HEK293 (cell line): ENCODE measurements around the gene NFIB.

Experiments used
- FEZF1 ChIP-seq: fragments of 450-650 bp; formaldehyde crosslinking; IDR thresholded peaks from 2 replicates; pipeline ENCODE4 v1.5.1; 2016; ENCODE audit warnings: missing biosample characterization, missing genetic modification characterization
- GLI2 ChIP-seq: fragments of 450-650 bp; formaldehyde crosslinking; IDR thresholded peaks from 2 replicates; pipeline ENCODE4; 2017; ENCODE audit warnings: missing biosample characterization, missing genetic modification characterization, low read depth, borderline replicate concordance
- MZF1 ChIP-seq: fragments of 450-650 bp; formaldehyde crosslinking; IDR thresholded peaks from 2 replicates; pipeline ENCODE4 v1.5.1; 2017; ENCODE audit warnings: missing biosample characterization, missing genetic modification characterization, borderline replicate concordance
- SALL2 ChIP-seq: fragments of 450-650 bp; formaldehyde crosslinking; IDR thresholded peaks from 2 replicates; pipeline ENCODE4 v1.5.0; 2017; ENCODE audit warnings: missing biosample characterization, mild to moderate bottlenecking, missing genetic modification characterization, borderline replicate concordance
- TRIM28 ChIP-seq: IDR thresholded peaks from 2 replicates; pipeline ENCODE4 v1.6.1; 2011; ENCODE audit warnings: low read length, control low read depth, borderline replicate concordance
- ZBTB26 ChIP-seq: fragments of 450-650 bp; formaldehyde crosslinking; optimal IDR thresholded peaks from 2 replicates; pipeline ENCODE3; 2016; ENCODE audit warnings: missing biosample characterization, mild to moderate bottlenecking, missing genetic modification characterization
- ZFHX2 ChIP-seq: fragments of 450-650 bp; formaldehyde crosslinking; conservative IDR thresholded peaks from 2 replicates; pipeline ENCODE4 v1.5.1; 2016; ENCODE audit warnings: missing biosample characterization, missing genetic modification characterization
- ZFP41 ChIP-seq: fragments of 450-650 bp; formaldehyde crosslinking; IDR thresholded peaks from 2 replicates; pipeline ENCODE4 v1.5.1; 2016; ENCODE audit warnings: missing biosample characterization, missing genetic modification characterization, borderline replicate concordance
- ZNF174 ChIP-seq: fragments of 450-650 bp; formaldehyde crosslinking; IDR thresholded peaks from 2 replicates; pipeline ENCODE4 v1.5.0; 2017; ENCODE audit warnings: missing biosample characterization, mild to moderate bottlenecking, missing genetic modification characterization
- ZNF2 ChIP-seq: fragments of 450-650 bp; formaldehyde crosslinking; IDR thresholded peaks from 2 replicates; pipeline ENCODE4 v1.5.1; 2016; ENCODE audit warnings: missing biosample characterization, missing genetic modification characterization
- ZNF223 ChIP-seq: fragments of 450-650 bp; formaldehyde crosslinking; IDR thresholded peaks from 2 replicates; pipeline ENCODE4 v1.5.1; 2016; ENCODE audit warnings: missing biosample characterization, missing genetic modification characterization
- ZNF366 ChIP-seq: fragments of 450-650 bp; formaldehyde crosslinking; conservative IDR thresholded peaks from 2 replicates; pipeline ENCODE4 v1.5.1; 2016; ENCODE audit warnings: missing biosample characterization, missing genetic modification characterization
- ZNF449 ChIP-seq: fragments of 450-650 bp; formaldehyde crosslinking; IDR thresholded peaks from 2 replicates; pipeline ENCODE4 v1.5.1; 2017; ENCODE audit warnings: missing biosample characterization, mild to moderate bottlenecking, missing genetic modification characterization, moderate library complexity
- ZNF501 ChIP-seq: fragments of 450-650 bp; formaldehyde crosslinking; IDR thresholded peaks from 2 replicates; pipeline ENCODE4 v1.5.1; 2016; ENCODE audit warnings: missing biosample characterization, missing genetic modification characterization
- ZNF518A ChIP-seq: fragments of 450-650 bp; formaldehyde crosslinking; conservative IDR thresholded peaks from 2 replicates; pipeline ENCODE4 v1.5.1; 2016; ENCODE audit warnings: low read depth, missing biosample characterization, missing genetic modification characterization
- ZNF544 ChIP-seq: fragments of 450-650 bp; formaldehyde crosslinking; IDR thresholded peaks from 2 replicates; pipeline ENCODE4 v1.5.0; 2017; ENCODE audit warnings: missing biosample characterization, missing genetic modification characterization
- ZNF600 ChIP-seq: fragments of 450-650 bp; formaldehyde crosslinking; IDR thresholded peaks from 2 replicates; pipeline ENCODE4 v1.5.1; 2016; ENCODE audit warnings: missing biosample characterization, missing genetic modification characterization
- ZNF837 ChIP-seq: fragments of 450-650 bp; formaldehyde crosslinking; IDR thresholded peaks from 2 replicates; pipeline ENCODE4 v1.5.1; 2016; ENCODE audit warnings: missing biosample characterization, missing genetic modification characterization
- ZNF843 ChIP-seq: fragments of 450-650 bp; formaldehyde crosslinking; IDR thresholded peaks from 2 replicates; pipeline ENCODE4 v1.5.1; 2016; ENCODE audit warnings: missing biosample characterization, missing genetic modification characterization
- ZSCAN23 ChIP-seq: fragments of 450-650 bp; formaldehyde crosslinking; IDR thresholded peaks from 2 replicates; pipeline ENCODE4 v1.5.1; 2016; ENCODE audit warnings: missing biosample characterization, missing genetic modification characterization
- TF ChIP-seq, protein P1 (sequence below): fragments of 450-650 bp; formaldehyde crosslinking; IDR thresholded peaks from 2 replicates; pipeline ENCODE4 v1.5.1; 2016; ENCODE audit warnings: missing biosample characterization, missing genetic modification characterization
- TF ChIP-seq, protein P2 (sequence below): fragments of 450-650 bp; formaldehyde crosslinking; IDR thresholded peaks from 2 replicates; pipeline ENCODE4 v1.5.1; 2016; ENCODE audit warnings: missing biosample characterization, missing genetic modification characterization, low read depth
- TF ChIP-seq, protein P3 (sequence below): fragments of 450-650 bp; formaldehyde crosslinking; IDR thresholded peaks from 2 replicates; pipeline ENCODE4 v1.5.1; 2017; ENCODE audit warnings: missing biosample characterization, missing genetic modification characterization
- TF ChIP-seq, protein P4 (sequence below): fragments of 450-650 bp; IDR thresholded peaks from 2 replicates; pipeline ENCODE4 v1.5.1; 2018; ENCODE audit warnings: missing biosample characterization, missing genetic modification characterization

NFIB gene

GRCh38 chr9:14165376-14166035 lies 148.4 kb downstream of the NFIB start (continued):
- TF ChIP-seq, protein P1, sequence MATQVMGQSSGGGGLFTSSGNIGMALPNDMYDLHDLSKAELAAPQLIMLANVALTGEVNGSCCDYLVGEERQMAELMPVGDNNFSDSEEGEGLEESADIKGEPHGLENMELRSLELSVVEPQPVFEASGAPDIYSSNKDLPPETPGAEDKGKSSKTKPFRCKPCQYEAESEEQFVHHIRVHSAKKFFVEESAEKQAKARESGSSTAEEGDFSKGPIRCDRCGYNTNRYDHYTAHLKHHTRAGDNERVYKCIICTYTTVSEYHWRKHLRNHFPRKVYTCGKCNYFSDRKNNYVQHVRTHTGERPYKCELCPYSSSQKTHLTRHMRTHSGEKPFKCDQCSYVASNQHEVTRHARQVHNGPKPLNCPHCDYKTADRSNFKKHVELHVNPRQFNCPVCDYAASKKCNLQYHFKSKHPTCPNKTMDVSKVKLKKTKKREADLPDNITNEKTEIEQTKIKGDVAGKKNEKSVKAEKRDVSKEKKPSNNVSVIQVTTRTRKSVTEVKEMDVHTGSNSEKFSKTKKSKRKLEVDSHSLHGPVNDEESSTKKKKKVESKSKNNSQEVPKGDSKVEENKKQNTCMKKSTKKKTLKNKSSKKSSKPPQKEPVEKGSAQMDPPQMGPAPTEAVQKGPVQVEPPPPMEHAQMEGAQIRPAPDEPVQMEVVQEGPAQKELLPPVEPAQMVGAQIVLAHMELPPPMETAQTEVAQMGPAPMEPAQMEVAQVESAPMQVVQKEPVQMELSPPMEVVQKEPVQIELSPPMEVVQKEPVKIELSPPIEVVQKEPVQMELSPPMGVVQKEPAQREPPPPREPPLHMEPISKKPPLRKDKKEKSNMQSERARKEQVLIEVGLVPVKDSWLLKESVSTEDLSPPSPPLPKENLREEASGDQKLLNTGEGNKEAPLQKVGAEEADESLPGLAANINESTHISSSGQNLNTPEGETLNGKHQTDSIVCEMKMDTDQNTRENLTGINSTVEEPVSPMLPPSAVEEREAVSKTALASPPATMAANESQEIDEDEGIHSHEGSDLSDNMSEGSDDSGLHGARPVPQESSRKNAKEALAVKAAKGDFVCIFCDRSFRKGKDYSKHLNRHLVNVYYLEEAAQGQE (tag by site-specific recombination) = no peak
- TF ChIP-seq SALL2 (no peak), ZFHX2 (tag by site-specific recombination) (no peak), ZSCAN23 (tag by site-specific recombination) (no peak), GLI2 (no peak), ZNF600 (tag by site-specific recombination) (peak; percentile 82), ZNF518A (tag by site-specific recombination) (no peak), ZNF843 (tag by site-specific recombination) (no peak), ZNF837 (tag by site-specific recombination) (no peak), ZNF449 (tag by site-specific recombination) (no peak), ZNF174 (tag by site-specific recombination) (no peak), MZF1 (peak; percentile 71; the same call in 1 of the 2 replicates), ZNF544 (no peak), ZNF223 (tag by site-specific recombination) (no peak), FEZF1 (tag by site-specific recombination) (peak; percentile 57; the same call in 1 of the 2 replicates), ZFP41 (no peak), ZNF366 (no peak), TRIM28 (no peak; the same call in 1 of the 2 replicates), ZNF2 (tag by site-specific recombination) (no peak), ZBTB26 (tag by site-specific recombination) (no peak), ZNF501 (tag by site-specific recombination) (no peak)
- TF ChIP-seq, protein P2, sequence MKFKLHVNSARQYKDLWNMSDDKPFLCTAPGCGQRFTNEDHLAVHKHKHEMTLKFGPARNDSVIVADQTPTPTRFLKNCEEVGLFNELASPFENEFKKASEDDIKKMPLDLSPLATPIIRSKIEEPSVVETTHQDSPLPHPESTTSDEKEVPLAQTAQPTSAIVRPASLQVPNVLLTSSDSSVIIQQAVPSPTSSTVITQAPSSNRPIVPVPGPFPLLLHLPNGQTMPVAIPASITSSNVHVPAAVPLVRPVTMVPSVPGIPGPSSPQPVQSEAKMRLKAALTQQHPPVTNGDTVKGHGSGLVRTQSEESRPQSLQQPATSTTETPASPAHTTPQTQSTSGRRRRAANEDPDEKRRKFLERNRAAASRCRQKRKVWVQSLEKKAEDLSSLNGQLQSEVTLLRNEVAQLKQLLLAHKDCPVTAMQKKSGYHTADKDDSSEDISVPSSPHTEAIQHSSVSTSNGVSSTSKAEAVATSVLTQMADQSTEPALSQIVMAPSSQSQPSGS (tag by site-specific recombination) = 0 out of 2 replicates have a peak, but pooled peaks have one; percentile 22
- TF ChIP-seq, protein P3, sequence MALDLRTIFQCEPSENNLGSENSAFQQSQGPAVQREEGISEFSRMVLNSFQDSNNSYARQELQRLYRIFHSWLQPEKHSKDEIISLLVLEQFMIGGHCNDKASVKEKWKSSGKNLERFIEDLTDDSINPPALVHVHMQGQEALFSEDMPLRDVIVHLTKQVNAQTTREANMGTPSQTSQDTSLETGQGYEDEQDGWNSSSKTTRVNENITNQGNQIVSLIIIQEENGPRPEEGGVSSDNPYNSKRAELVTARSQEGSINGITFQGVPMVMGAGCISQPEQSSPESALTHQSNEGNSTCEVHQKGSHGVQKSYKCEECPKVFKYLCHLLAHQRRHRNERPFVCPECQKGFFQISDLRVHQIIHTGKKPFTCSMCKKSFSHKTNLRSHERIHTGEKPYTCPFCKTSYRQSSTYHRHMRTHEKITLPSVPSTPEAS (tag by site-specific recombination) = no peak
- TF ChIP-seq, protein P4, sequence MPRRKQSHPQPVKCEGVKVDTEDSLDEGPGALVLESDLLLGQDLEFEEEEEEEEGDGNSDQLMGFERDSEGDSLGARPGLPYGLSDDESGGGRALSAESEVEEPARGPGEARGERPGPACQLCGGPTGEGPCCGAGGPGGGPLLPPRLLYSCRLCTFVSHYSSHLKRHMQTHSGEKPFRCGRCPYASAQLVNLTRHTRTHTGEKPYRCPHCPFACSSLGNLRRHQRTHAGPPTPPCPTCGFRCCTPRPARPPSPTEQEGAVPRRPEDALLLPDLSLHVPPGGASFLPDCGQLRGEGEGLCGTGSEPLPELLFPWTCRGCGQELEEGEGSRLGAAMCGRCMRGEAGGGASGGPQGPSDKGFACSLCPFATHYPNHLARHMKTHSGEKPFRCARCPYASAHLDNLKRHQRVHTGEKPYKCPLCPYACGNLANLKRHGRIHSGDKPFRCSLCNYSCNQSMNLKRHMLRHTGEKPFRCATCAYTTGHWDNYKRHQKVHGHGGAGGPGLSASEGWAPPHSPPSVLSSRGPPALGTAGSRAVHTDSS (tag by site-specific recombination) = no peak
